Uterus (tissue), 4 donors: ENCODE results near the gene EMX2. TPM values are rescaled to one million over a fixed set of nuclear protein-coding genes. Genes with fewer than 3 reads are reported as not detected.

ENCODE experiments used
- DNase-seq, 2 donors: peaks; one replicate each; pipeline ENCODE4 v3.0.0-alpha.2; 2019 to 2020
- H3K27ac ChIP-seq, 2 donors: fragments of 200-600 bp; sonication (generic); 1 replicate in 1 of 2; 2 replicates in 1 of 2; pipeline ENCODE4 v1.5.1; 2016 to 2018
- H3K27me3 ChIP-seq, 2 donors: fragments of 200-600 bp; sonication (generic); one replicate each; pipeline ENCODE4 v1.5.1; 2018 to 2019; ENCODE audit warnings: control low read depth in 1 of 2
- H3K36me3 ChIP-seq, 2 donors: fragments of 200-600 bp; sonication (generic); one replicate each; pipeline ENCODE4 v1.5.1; 2019; ENCODE audit warnings: control low read depth in 1 of 2
- H3K4me1 ChIP-seq, 2 donors: fragments of 200-600 bp; sonication (generic); one replicate each; pipeline ENCODE4 v1.5.1; 2018 to 2019; ENCODE audit warnings: control low read depth in 1 of 2
- H3K4me3 ChIP-seq, 2 donors: fragments of 200-600 bp; sonication (generic); 1 replicate in 1 of 2; 2 replicates in 1 of 2; pipeline ENCODE4 v1.5.1; 2018 to 2019; ENCODE audit warnings: mild to moderate bottlenecking in 1 of 2
- H3K9me3 ChIP-seq, 2 donors: fragments of 200-600 bp; sonication (generic); one replicate each; pipeline ENCODE4 v1.5.1; 2019; ENCODE audit warnings: control low read depth in 1 of 2
- POLR2A ChIP-seq, 2 donors: fragments of 450-650 bp; IDR thresholded peaks; one replicate each; pipeline ENCODE4 v1.6.1; 2016; ENCODE audit warnings: antibody characterized with exemption in 2 of 2, mild to moderate bottlenecking in 1 of 2, moderate library complexity in 1 of 2
- intact Hi-C: fragments of 100-400 bp; cut with DNase I; formaldehyde crosslinking; loops from one replicate; pipeline ENCODE4 v1.15.1; 2023; ENCODE audit warnings: low total_unique reads
- total RNA-seq, 4 donors: library from RNA; depleted of rRNA in 3 of 4; stranded (reverse); fragments of >200 nt in 3 of 4; gene quantifications; one replicate each; pipeline versions ENCODE4 v1.1.0 to v1.2.4, GENCODE V29; 2014 to 2023
- TF ChIP-seq, protein P1 (sequence below), 4 experiments: fragments of 200-600 bp in 2 of 4; fragments of 450-650 bp in 2 of 4; sonication (generic) in 2 of 4; IDR thresholded peaks; one replicate each; pipeline ENCODE4 v1.5.1; 2016 to 2019; ENCODE audit warnings: antibody characterized with exemption in 4 of 4, mild to moderate bottlenecking in 2 of 4, moderate library complexity in 1 of 4
- donor health status: DM: yes; HTN: yes; CAD: no.

Gene EMX2
- total RNA-seq, 4 donors from 2014 or later: 6.7 to 154 (median 17.1) TPM

DNA sequence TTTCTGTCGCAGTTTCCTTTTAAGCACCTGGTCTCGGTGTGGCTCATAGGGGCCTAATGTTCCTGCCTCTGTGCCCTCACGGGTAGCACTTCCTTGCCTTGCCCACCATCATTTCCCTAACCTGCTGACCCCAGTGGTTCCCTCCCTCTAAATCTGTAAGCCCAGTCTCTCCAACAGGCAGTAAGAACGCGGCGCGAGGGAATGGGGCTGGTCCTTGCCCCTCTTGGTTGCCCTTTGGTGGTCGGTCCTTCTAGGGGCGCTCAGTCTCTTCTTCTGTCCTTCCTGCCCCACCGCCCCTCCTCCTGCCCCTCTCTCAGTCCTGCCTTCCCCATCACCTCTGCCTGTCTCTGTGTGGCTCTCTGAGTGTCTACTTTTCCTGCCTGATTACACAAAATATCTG lies 21.2 kb downstream of the EMX2 start:
- Histone ChIP-seq H3K4me1 (no peaks in the 10 kb centered on the region), H3K36me3 (no peaks in the 10 kb centered on the region), H3K27me3 (no peaks in the 10 kb centered on the region), H3K27ac (no peak overlapping the region), H3K4me3 (no peak overlapping the region), H3K9me3 (no peaks in the 10 kb centered on the region)
- TF ChIP-seq, protein P1, sequence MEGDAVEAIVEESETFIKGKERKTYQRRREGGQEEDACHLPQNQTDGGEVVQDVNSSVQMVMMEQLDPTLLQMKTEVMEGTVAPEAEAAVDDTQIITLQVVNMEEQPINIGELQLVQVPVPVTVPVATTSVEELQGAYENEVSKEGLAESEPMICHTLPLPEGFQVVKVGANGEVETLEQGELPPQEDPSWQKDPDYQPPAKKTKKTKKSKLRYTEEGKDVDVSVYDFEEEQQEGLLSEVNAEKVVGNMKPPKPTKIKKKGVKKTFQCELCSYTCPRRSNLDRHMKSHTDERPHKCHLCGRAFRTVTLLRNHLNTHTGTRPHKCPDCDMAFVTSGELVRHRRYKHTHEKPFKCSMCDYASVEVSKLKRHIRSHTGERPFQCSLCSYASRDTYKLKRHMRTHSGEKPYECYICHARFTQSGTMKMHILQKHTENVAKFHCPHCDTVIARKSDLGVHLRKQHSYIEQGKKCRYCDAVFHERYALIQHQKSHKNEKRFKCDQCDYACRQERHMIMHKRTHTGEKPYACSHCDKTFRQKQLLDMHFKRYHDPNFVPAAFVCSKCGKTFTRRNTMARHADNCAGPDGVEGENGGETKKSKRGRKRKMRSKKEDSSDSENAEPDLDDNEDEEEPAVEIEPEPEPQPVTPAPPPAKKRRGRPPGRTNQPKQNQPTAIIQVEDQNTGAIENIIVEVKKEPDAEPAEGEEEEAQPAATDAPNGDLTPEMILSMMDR (IDR thresholded peaks at IDR 0.05): no peak
- TF ChIP-seq POLR2A (IDR thresholded peaks at IDR 0.05): no peak
- intact Hi-C loops: no loop called here
- no peak for DNase-seq

DNA sequence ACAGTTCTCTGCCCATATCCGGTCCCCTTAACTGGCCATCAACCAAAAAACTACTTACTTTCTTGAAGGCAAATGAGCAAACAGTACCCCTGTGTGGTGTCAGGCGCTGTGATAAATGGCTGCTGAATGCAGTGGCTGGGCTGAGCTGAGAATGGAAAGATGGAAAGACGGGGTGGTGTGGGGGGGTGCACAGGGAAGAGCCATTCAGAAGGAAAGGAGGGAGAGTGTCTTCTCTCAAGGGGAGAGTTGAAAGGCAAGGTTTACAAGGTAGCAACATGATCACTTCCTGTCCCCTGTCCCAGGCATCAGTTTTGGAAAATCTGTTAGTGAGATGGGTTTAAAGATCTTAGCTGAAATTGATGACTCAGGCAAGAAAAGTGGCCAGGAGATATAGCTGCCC lies 22.5 kb downstream of the EMX2 start:
- DNase-seq: no peak
- Histone ChIP-seq H3K4me1 (no peaks in the 10 kb centered on the region), H3K27ac (no peak overlapping the region), H3K36me3 (no peaks in the 10 kb centered on the region), H3K9me3 (no peaks in the 10 kb centered on the region), H3K27me3 (no peaks in the 10 kb centered on the region), H3K4me3 (no peak overlapping the region)
- TF ChIP-seq POLR2A (IDR thresholded peaks at IDR 0.05): no peak
- TF ChIP-seq, protein P1 (IDR thresholded peaks at IDR 0.05): no peak
- intact Hi-C loops: no loop called here

DNA sequence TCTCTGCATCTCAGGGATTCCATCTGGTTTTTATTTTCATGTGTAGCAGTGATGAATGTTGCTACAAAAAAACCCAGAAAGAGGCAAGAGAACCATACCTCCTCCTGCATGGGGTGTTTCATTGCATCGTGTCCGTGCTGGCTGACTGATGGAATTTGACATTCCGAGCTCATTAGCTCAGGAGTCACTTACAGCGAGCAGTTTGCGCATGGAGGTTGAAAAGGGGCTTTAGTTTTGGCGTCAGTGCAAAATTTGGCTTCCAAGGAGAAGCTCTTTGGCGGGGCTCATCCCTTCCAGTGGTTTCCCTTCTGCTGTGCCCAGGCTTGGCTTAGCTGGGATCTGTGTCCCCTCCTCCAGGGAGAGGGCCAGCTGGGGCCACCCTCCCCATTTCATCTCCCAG lies 25.8 kb downstream of the EMX2 start:
- TF ChIP-seq POLR2A (IDR thresholded peaks at IDR 0.05): no peak
- TF ChIP-seq, protein P1 (IDR thresholded peaks at IDR 0.05): no peak
- no peaks in the 10 kb centered on the region for H3K27me3 ChIP-seq
- no peaks in the 10 kb centered on the region for H3K36me3 ChIP-seq
- intact Hi-C loops: no loop called here
- no peaks in the 10 kb centered on the region for H3K4me1 ChIP-seq
- no peak for DNase-seq
- H3K4me3 ChIP-seq: no peak overlapping the region
- H3K27ac ChIP-seq: no peak overlapping the region
- no peaks in the 10 kb centered on the region for H3K9me3 ChIP-seq

DNA sequence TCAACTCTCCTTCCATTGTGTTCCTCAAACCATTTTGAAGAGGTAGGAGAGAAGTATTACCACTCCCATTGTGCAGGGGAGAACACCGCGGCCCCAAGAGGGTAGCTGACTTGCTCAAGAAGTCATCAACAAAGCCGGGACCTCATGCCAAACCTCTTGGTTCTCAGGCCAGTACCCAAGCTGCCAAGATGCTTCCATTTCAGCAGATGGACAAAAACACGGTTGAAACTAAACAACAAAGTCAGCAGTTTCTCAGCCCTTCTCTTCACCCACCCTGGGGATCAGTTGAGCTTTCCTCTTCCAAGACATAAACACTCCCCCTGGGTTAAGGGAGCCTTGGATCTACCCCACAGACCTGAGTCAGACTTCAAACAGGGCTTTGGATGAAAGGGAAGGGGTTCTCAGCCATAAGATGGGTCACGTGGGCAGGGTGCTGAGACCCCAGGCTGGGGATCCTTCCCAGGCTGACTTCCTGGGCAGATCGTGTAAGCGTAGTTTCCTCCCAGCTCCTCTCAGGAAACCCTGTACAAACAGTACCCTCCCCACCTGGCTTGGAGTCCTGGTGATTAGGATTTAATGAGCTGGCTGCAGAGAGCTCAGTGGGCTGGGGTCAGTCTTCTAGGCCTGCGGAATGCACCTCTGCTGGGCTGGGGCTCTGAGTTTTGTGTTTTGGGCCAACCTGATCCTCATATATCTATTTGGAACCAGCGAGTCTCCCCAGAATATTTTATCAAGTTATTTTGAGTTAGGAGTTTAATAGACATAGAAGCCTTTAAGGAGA lies 27.3 kb downstream of the EMX2 start:
- intact Hi-C loops: no loop called here
- Histone ChIP-seq H3K4me1 (no peaks in the 10 kb centered on the region), H3K4me3 (no peak overlapping the region), H3K9me3 (no peaks in the 10 kb centered on the region), H3K27ac (no peak overlapping the region), H3K36me3 (no peaks in the 10 kb centered on the region), H3K27me3 (no peaks in the 10 kb centered on the region)
- no peak for DNase-seq
- no peak for TF ChIP-seq POLR2A (IDR thresholded peaks at IDR 0.05)
- TF ChIP-seq, protein P1 (IDR thresholded peaks at IDR 0.05): no peak

DNA sequence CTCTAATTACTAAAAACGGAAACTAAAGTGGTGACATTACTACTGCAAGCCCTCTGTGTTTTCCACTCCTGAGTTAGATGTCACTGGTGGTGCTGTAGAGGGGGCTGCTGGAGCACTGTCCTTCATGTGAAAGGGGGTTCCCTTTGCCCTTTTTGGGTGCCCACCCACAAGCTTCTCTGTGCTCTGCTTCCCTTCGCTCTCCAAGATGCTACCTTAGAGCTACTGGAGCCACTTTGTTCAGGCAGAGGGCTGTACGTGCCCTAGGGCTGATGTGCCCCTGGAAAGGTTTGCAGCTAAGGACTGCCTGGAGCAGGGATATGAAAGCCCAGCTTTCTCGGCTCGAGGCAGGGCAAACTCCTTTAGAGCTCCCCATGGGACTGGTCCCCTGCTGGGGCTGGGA lies 28.3 kb downstream of the EMX2 start:
- Histone ChIP-seq H3K4me3 (no peak overlapping the region), H3K9me3 (no peaks in the 10 kb centered on the region), H3K27ac (no peak overlapping the region), H3K27me3 (no peaks in the 10 kb centered on the region), H3K36me3 (no peaks in the 10 kb centered on the region), H3K4me1 (no peaks in the 10 kb centered on the region)
- intact Hi-C loops: no loop called here
- TF ChIP-seq POLR2A (IDR thresholded peaks at IDR 0.05): no peak
- TF ChIP-seq, protein P1 (IDR thresholded peaks at IDR 0.05): no peak
- DNase-seq: no peak
